ENCODE results near the gene RAP2A. TPM values are rescaled to one million over a fixed set of nuclear protein-coding genes. Genes with fewer than 3 reads are reported as not detected.

The RAP2A gene
- total RNA-seq, 1 donor from 2014 or later: 27.1 TPM

GRCh38 chr13:97502181-97502580 is 68.2 kb downstream of the RAP2A start:
- Histone ChIP-seq H3K27me3 (ENCODE audit: control insufficient read depth in 3 of 3, insufficient read depth in 3 of 3, low read length in 3 of 3) (no peaks in the 10 kb centered on the region), H3K36me3 (ENCODE audit: control insufficient read depth in 3 of 3, insufficient read depth in 3 of 3, low read length in 3 of 3) (no peaks in the 10 kb centered on the region), H3K27ac (ENCODE audit: low read depth, low read length) (no peak overlapping the region), H3K4me3 (ENCODE audit: low read length in 3 of 3) (no peak overlapping the region), H3K4me1 (ENCODE audit: control insufficient read depth in 3 of 3, insufficient read depth in 3 of 3, low read length in 3 of 3) (peaks cover 0 to 6% (median 3%) of the 10 kb centered on the region in 3 donors), H3K9ac (ENCODE audit: low read depth in 1 of 3, low read length in 3 of 3) (no peak overlapping the region), H3K9me3 (ENCODE audit: control insufficient read depth in 3 of 3, low read length in 3 of 3) (no peaks in the 10 kb centered on the region)

- Histone ChIP-seq H3K36me3 (ENCODE audit: control insufficient read depth in 3 of 3, insufficient read depth in 3 of 3, low read length in 3 of 3) (no peaks in the 10 kb centered on the region), H3K9ac (ENCODE audit: low read depth in 1 of 3, low read length in 3 of 3) (no peak overlapping the region), H3K4me3 (ENCODE audit: low read length in 3 of 3) (no peak overlapping the region), H3K9me3 (ENCODE audit: control insufficient read depth in 3 of 3, low read length in 3 of 3) (no peaks in the 10 kb centered on the region), H3K27me3 (ENCODE audit: control insufficient read depth in 3 of 3, insufficient read depth in 3 of 3, low read length in 3 of 3) (no peaks in the 10 kb centered on the region), H3K4me1 (ENCODE audit: control insufficient read depth in 3 of 3, insufficient read depth in 3 of 3, low read length in 3 of 3) (peaks cover 0 to 6% (median 3%) of the 10 kb centered on the region in 3 donors), H3K27ac (ENCODE audit: low read depth, low read length) (no peak overlapping the region)
Observed at GRCh38 chr13:97502706-97503105, 68.7 kb downstream of the RAP2A start.

GRCh38 chr13:97505017-97505416 is 71.0 kb downstream of the RAP2A start:
- Histone ChIP-seq H3K9me3 (ENCODE audit: control insufficient read depth in 3 of 3, low read length in 3 of 3) (no peaks in the 10 kb centered on the region), H3K36me3 (ENCODE audit: control insufficient read depth in 3 of 3, insufficient read depth in 3 of 3, low read length in 3 of 3) (no peaks in the 10 kb centered on the region), H3K9ac (ENCODE audit: low read depth in 1 of 3, low read length in 3 of 3) (no peak overlapping the region), H3K4me3 (ENCODE audit: low read length in 3 of 3) (no peak overlapping the region), H3K27me3 (ENCODE audit: control insufficient read depth in 3 of 3, insufficient read depth in 3 of 3, low read length in 3 of 3) (no peaks in the 10 kb centered on the region), H3K4me1 (ENCODE audit: control insufficient read depth in 3 of 3, insufficient read depth in 3 of 3, low read length in 3 of 3) (peaks cover 0 to 6% (median 3%) of the 10 kb centered on the region in 3 donors), H3K27ac (ENCODE audit: low read depth, low read length) (no peak overlapping the region)

GRCh38 chr13:97506511-97506910 is 72.5 kb downstream of the RAP2A start:
- Histone ChIP-seq H3K27ac (ENCODE audit: low read depth, low read length) (no peak overlapping the region), H3K4me3 (ENCODE audit: low read length in 3 of 3) (no peak overlapping the region), H3K9me3 (ENCODE audit: control insufficient read depth in 3 of 3, low read length in 3 of 3) (no peaks in the 10 kb centered on the region), H3K9ac (ENCODE audit: low read depth in 1 of 3, low read length in 3 of 3) (no peak overlapping the region), H3K4me1 (ENCODE audit: control insufficient read depth in 3 of 3, insufficient read depth in 3 of 3, low read length in 3 of 3) (peaks cover 0 to 6% (median 3%) of the 10 kb centered on the region in 3 donors), H3K36me3 (ENCODE audit: control insufficient read depth in 3 of 3, insufficient read depth in 3 of 3, low read length in 3 of 3) (no peaks in the 10 kb centered on the region), H3K27me3 (ENCODE audit: control insufficient read depth in 3 of 3, insufficient read depth in 3 of 3, low read length in 3 of 3) (no peaks in the 10 kb centered on the region)

- H3K9ac ChIP-seq (ENCODE audit: low read depth in 1 of 3, low read length in 3 of 3): no peak overlapping the region
- no peak overlapping the region for H3K27ac ChIP-seq (ENCODE audit: low read depth, low read length)
- H3K36me3 ChIP-seq (ENCODE audit: control insufficient read depth in 3 of 3, insufficient read depth in 3 of 3, low read length in 3 of 3): no peaks in the 10 kb centered on the region
- H3K4me1 ChIP-seq (ENCODE audit: control insufficient read depth in 3 of 3, insufficient read depth in 3 of 3, low read length in 3 of 3): no peaks in the 10 kb centered on the region
- no peak overlapping the region for H3K4me3 ChIP-seq (ENCODE audit: low read length in 3 of 3)
- H3K9me3 ChIP-seq (ENCODE audit: control insufficient read depth in 3 of 3, low read length in 3 of 3): no peaks in the 10 kb centered on the region
- no peaks in the 10 kb centered on the region for H3K27me3 ChIP-seq (ENCODE audit: control insufficient read depth in 3 of 3, insufficient read depth in 3 of 3, low read length in 3 of 3)
Observed at GRCh38 chr13:97512732-97513131, 78.8 kb downstream of the RAP2A start.

GRCh38 chr13:97515643-97516042 is 81.7 kb downstream of the RAP2A start:
- no peak overlapping the region for H3K27ac ChIP-seq (ENCODE audit: low read depth, low read length)
- no peaks in the 10 kb centered on the region for H3K27me3 ChIP-seq (ENCODE audit: control insufficient read depth in 3 of 3, insufficient read depth in 3 of 3, low read length in 3 of 3)
- no peaks in the 10 kb centered on the region for H3K4me1 ChIP-seq (ENCODE audit: control insufficient read depth in 3 of 3, insufficient read depth in 3 of 3, low read length in 3 of 3)

GRCh38 chr13:97517967-97518366 is 84.0 kb downstream of the RAP2A start:
- no peak overlapping the region for H3K27ac ChIP-seq (ENCODE audit: low read depth, low read length)
- no peak overlapping the region for H3K9ac ChIP-seq (ENCODE audit: low read depth in 1 of 3, low read length in 3 of 3)
- H3K9me3 ChIP-seq (ENCODE audit: control insufficient read depth in 3 of 3, low read length in 3 of 3): no peaks in the 10 kb centered on the region
- H3K4me3 ChIP-seq (ENCODE audit: low read length in 3 of 3): no peak overlapping the region
- H3K27me3 ChIP-seq (ENCODE audit: control insufficient read depth in 3 of 3, insufficient read depth in 3 of 3, low read length in 3 of 3): no peaks in the 10 kb centered on the region
- no peaks in the 10 kb centered on the region for H3K36me3 ChIP-seq (ENCODE audit: control insufficient read depth in 3 of 3, insufficient read depth in 3 of 3, low read length in 3 of 3)
- H3K4me1 ChIP-seq (ENCODE audit: control insufficient read depth in 3 of 3, insufficient read depth in 3 of 3, low read length in 3 of 3): no peaks in the 10 kb centered on the region

More at GRCh38 chr13:97515643-97516042, 81.7 kb downstream of the RAP2A start:
- Histone ChIP-seq H3K4me3 (ENCODE audit: low read length in 3 of 3) (no peak overlapping the region), H3K9me3 (ENCODE audit: control insufficient read depth in 3 of 3, low read length in 3 of 3) (no peaks in the 10 kb centered on the region), H3K36me3 (ENCODE audit: control insufficient read depth in 3 of 3, insufficient read depth in 3 of 3, low read length in 3 of 3) (no peaks in the 10 kb centered on the region), H3K9ac (ENCODE audit: low read depth in 1 of 3, low read length in 3 of 3) (no peak overlapping the region)

Small RNAs within 50 kb of the gene (small RNA-seq; reads per million reads assigned to genes)
- not detected for gene AL442067.1

Other genes starting within 250 kb of the RAP2A start
- gene MBNL2, start 211.8 kb upstream of the RAP2A start, total RNA-seq: 30.3 TPM

Data from skeletal muscle tissue (tissue), 5 donors.